ENCODE measurements around the gene SLC27A3. TPM values are rescaled to one million over a fixed set of nuclear protein-coding genes. Genes with fewer than 3 reads are reported as not detected.
"Not testable (repeated sequence)": the region's sequence is repeated elsewhere in the genome, so short reads cannot be mapped to it uniquely, and the experiment has no call there.

The SLC27A3 gene
- total RNA-seq, 4 donors from 2014 or later = 12.9 to 364 (median 36.7) TPM

DNA sequence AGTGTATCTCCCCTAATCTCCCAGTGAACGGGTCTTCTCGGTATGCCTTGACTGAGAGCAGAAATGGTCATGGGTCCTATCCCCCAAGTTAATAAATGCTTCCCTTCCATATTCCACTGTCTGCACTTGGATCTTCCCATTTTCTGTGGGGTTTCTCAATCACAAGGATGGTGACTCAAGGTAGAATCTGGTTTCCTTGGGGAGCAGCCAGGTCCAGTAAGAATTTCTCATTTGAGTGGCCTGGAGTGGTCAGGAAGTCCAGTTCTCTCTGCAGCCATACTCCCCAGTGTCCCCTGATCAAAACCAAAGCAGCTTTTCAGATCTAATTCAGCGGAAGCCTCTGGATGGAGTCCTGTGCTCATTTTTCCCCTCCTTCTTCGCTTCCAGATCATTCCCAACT lies 14.8 kb upstream of the SLC27A3 start:
- TF ChIP-seq CTCF (IDR thresholded peaks at IDR 0.05) (no peak), POLR2A (IDR thresholded peaks at IDR 0.05) (no peak)
- intact Hi-C loops (cut with DNase I; ENCODE audit: low total_unique reads) = no loop called here
- Histone ChIP-seq H3K36me3 (no peaks in the 10 kb centered on the region), H3K27ac (no peak overlapping the region), H3K4me1 (no peaks in the 10 kb centered on the region), H3K27me3 (no peaks in the 10 kb centered on the region), H3K9me3 (no peaks in the 10 kb centered on the region), H3K4me3 (no peak overlapping the region)
- DNase-seq = no peak

- no peak overlapping the region for H3K27ac ChIP-seq
- DNase-seq = no peak
- H3K4me1 ChIP-seq = no peaks in the 10 kb centered on the region
- no peaks in the 10 kb centered on the region for H3K36me3 ChIP-seq
- no peak overlapping the region for H3K4me3 ChIP-seq
- H3K27me3 ChIP-seq = no peaks in the 10 kb centered on the region
- intact Hi-C loops (cut with DNase I; ENCODE audit: low total_unique reads) = no loop called here
- TF ChIP-seq POLR2A (IDR thresholded peaks at IDR 0.05) (no peak), CTCF (IDR thresholded peaks at IDR 0.05) (no peak)
- H3K9me3 ChIP-seq = no peaks in the 10 kb centered on the region
Observed at GRCh38 chr1:153763365-153764225, 11.6 kb upstream of the SLC27A3 start.

DNA sequence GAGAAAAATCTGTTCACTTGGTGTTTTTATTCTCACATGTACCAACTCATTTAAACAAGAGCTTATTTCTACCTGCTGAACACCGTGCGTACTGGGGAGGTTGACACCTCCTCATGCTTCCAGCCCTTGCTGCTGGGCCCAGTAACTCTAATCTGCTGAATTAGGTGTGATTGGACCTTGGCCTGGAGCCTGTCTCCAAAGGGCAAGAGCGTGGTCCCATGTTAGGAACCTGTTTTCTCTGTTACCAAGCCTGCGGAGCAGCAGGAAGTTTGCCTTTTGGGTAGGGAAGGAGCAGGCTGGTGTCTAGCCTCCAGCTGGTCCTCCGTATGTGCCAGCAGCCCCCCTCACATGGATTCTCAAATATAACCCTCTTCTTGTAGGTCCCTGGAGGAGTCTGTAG lies 10.9 kb upstream of the SLC27A3 start:
- H3K36me3 ChIP-seq = no peaks in the 10 kb centered on the region
- H3K4me3 ChIP-seq = no peak overlapping the region
- H3K27me3 ChIP-seq = no peaks in the 10 kb centered on the region
- DNase-seq = no peak
- intact Hi-C loops (cut with DNase I; ENCODE audit: low total_unique reads) = no loop called here
- no peaks in the 10 kb centered on the region for H3K9me3 ChIP-seq
- no peaks in the 10 kb centered on the region for H3K4me1 ChIP-seq
- no peak overlapping the region for H3K27ac ChIP-seq
- TF ChIP-seq CTCF (IDR thresholded peaks at IDR 0.05) = no peak
- TF ChIP-seq POLR2A (IDR thresholded peaks at IDR 0.05) = no peak

GRCh38 chr1:153766663-153767062 lies 8.5 kb upstream of the SLC27A3 start:
- H3K27me3 ChIP-seq; H3K4me1 ChIP-seq; intact Hi-C loops (cut with DNase I; ENCODE audit: low total_unique reads); DNase-seq; H3K36me3 ChIP-seq; H3K27ac ChIP-seq; H3K4me3 ChIP-seq; H3K9me3 ChIP-seq: not testable (repeated sequence)

GRCh38 chr1:153767519-153767918 lies 7.7 kb upstream of the SLC27A3 start:
- Histone ChIP-seq H3K36me3 (no peaks in the 10 kb centered on the region), H3K27me3 (no peaks in the 10 kb centered on the region), H3K4me3 (no peak overlapping the region), H3K9me3 (no peaks in the 10 kb centered on the region), H3K27ac (no peak overlapping the region), H3K4me1 (no peaks in the 10 kb centered on the region)
- no peak for TF ChIP-seq CTCF (IDR thresholded peaks at IDR 0.05)
- TF ChIP-seq POLR2A (IDR thresholded peaks at IDR 0.05) = no peak
- intact Hi-C loops (cut with DNase I; ENCODE audit: low total_unique reads) = no loop called here
- no peak for DNase-seq

Data from uterus (tissue), 4 donors.